Suprapubic skin (tissue), 4 donors: Measurements from ENCODE around the gene XYLT1. TPM values are rescaled to one million over a fixed set of nuclear protein-coding genes. Genes with fewer than 3 reads are reported as not detected.

Source experiments
- DNase-seq, 2 donors: peaks; one replicate each; pipeline ENCODE4 v3.0.0-alpha.2; 2019; ENCODE audit warnings: low spot score in 2 of 2
- H3K27ac ChIP-seq: fragments of 200-600 bp; sonication (generic); one replicate; pipeline ENCODE4 v1.5.1; 2019
- H3K27me3 ChIP-seq: fragments of 200-600 bp; sonication (generic); one replicate; pipeline ENCODE4 v1.5.1; 2019
- H3K36me3 ChIP-seq: fragments of 200-600 bp; sonication (generic); one replicate; pipeline ENCODE4 v1.5.1; 2019
- H3K4me1 ChIP-seq: fragments of 200-600 bp; sonication (generic); one replicate; pipeline ENCODE4 v1.5.1; 2019
- H3K4me3 ChIP-seq: fragments of 200-600 bp; sonication (generic); one replicate; pipeline ENCODE4 v1.5.1; 2019; ENCODE audit warnings: mild to moderate bottlenecking
- H3K9me3 ChIP-seq: fragments of 200-600 bp; sonication (generic); one replicate; pipeline ENCODE4 v1.5.1; 2019
- EP300 ChIP-seq: sonication (generic); formaldehyde crosslinking; IDR thresholded peaks from one replicate; pipeline ENCODE4 v1.6.1; 2017; ENCODE audit warnings: antibody characterized with exemption
- POLR2A ChIP-seq, 2 donors: fragments of 450-650 bp; IDR thresholded peaks; one replicate each; pipeline ENCODE4 v1.6.1; 2017; ENCODE audit warnings: antibody characterized with exemption in 2 of 2, mild to moderate bottlenecking in 2 of 2, moderate library complexity in 2 of 2
- POLR2AphosphoS5 ChIP-seq, 3 donors: sonication (generic); formaldehyde crosslinking; IDR thresholded peaks; one replicate each; pipeline ENCODE4 v1.6.1; 2017; ENCODE audit warnings: antibody characterized with exemption in 3 of 3
- WGBS: methylation state at CpG from one replicate; pipeline ENCODE4 v1.1.5; 2018; 5-methylcytosine and 5-hydroxymethylcytosine counted together
- total RNA-seq, 4 donors: library from RNA; depleted of rRNA; stranded (reverse); fragments of >200 nt; gene quantifications; one replicate each; pipeline ENCODE4 v1.1.0, GENCODE V29; 2016
- TF ChIP-seq, protein P1 (sequence below), 2 donors: fragments of 200-600 bp in 1 of 2; fragments of 450-650 bp in 1 of 2; sonication (generic) in 1 of 2; IDR thresholded peaks; one replicate each; pipeline ENCODE4 v1.5.1; 2016 to 2019; ENCODE audit warnings: antibody characterized with exemption in 2 of 2, mild to moderate bottlenecking in 1 of 2, moderate library complexity in 1 of 2

XYLT1 gene
- total RNA-seq, 4 donors from 2014 or later: 23.5 to 30.6 (median 25.7) TPM

DNA sequence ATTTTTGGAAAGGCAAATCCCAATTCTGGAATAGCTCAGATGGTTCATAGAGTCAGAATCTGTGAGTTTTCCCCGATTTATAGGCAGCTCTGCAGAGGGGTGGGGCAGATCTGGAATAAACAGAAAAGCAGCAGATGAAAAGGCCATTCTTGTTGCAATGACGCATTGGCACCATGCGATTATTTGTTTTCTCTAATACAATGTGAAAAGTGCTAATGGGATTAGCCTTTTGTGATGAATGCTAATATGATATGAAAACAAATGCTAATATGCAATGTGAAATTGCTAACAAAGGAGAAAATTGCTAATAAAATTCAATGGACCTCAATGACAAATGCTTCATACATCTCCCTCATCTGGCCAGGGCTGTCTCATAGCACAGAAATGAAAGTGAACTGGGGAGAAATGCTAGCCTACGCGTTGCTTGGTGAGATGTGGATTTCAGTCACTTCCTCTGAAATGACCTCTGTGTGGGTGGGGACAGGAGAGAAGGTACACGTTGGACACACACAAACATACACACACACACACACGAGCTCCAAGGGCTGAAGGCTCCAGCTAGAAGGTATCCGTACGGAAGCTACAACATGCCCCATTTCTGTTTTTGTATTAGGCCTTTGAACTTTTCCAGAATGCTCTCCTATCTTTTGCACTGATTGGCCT lies 394.5 kb downstream of the XYLT1 start:
- no peak overlapping the region for H3K27ac ChIP-seq
- no peaks in the 10 kb centered on the region for H3K27me3 ChIP-seq
- peaks cover 1% of the 10 kb centered on the region for H3K4me1 ChIP-seq
- no peak for DNase-seq
- TF ChIP-seq POLR2AphosphoS5 (IDR thresholded peaks at IDR 0.05) (no peak), EP300 (no peak), POLR2A (IDR thresholded peaks at IDR 0.05) (no peak)
- TF ChIP-seq, protein P1, sequence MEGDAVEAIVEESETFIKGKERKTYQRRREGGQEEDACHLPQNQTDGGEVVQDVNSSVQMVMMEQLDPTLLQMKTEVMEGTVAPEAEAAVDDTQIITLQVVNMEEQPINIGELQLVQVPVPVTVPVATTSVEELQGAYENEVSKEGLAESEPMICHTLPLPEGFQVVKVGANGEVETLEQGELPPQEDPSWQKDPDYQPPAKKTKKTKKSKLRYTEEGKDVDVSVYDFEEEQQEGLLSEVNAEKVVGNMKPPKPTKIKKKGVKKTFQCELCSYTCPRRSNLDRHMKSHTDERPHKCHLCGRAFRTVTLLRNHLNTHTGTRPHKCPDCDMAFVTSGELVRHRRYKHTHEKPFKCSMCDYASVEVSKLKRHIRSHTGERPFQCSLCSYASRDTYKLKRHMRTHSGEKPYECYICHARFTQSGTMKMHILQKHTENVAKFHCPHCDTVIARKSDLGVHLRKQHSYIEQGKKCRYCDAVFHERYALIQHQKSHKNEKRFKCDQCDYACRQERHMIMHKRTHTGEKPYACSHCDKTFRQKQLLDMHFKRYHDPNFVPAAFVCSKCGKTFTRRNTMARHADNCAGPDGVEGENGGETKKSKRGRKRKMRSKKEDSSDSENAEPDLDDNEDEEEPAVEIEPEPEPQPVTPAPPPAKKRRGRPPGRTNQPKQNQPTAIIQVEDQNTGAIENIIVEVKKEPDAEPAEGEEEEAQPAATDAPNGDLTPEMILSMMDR (IDR thresholded peaks at IDR 0.05): no peak
- no peaks in the 10 kb centered on the region for H3K36me3 ChIP-seq
- no peaks in the 10 kb centered on the region for H3K9me3 ChIP-seq
- no peak overlapping the region for H3K4me3 ChIP-seq
- WGBS: 85% methylated on average over 9 of the region's 9 CpGs

DNA sequence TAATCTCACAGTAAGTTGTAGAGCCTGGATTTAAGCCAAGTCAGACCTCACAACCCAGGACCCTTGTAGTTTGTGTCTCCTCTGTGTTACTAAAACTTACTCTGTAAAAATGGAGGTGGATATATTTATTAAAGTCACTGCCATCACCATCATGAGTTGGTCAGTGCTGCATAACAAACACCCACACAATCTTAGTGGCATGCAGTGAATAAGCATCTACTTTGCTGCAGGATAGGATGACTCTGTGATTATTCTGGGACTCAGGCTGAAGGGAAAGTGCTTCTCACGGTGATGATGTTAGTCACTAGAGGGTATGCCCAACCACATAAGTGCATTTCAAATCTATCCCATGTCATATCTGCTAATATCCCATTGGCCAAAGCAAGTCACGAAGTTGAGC lies 398.7 kb downstream of the XYLT1 start:
- 71% methylated on average over 2 of the region's 2 CpGs for WGBS
- no peaks in the 10 kb centered on the region for H3K36me3 ChIP-seq
- no peaks in the 10 kb centered on the region for H3K27me3 ChIP-seq
- DNase-seq: no peak
- no peak overlapping the region for H3K27ac ChIP-seq
- no peaks in the 10 kb centered on the region for H3K9me3 ChIP-seq
- TF ChIP-seq POLR2AphosphoS5 (IDR thresholded peaks at IDR 0.05) (no peak), EP300 (no peak), POLR2A (IDR thresholded peaks at IDR 0.05) (no peak)
- TF ChIP-seq, protein P1 (IDR thresholded peaks at IDR 0.05): no peak
- H3K4me3 ChIP-seq: no peak overlapping the region
- H3K4me1 ChIP-seq: peaks cover 24% of the 10 kb centered on the region

DNA sequence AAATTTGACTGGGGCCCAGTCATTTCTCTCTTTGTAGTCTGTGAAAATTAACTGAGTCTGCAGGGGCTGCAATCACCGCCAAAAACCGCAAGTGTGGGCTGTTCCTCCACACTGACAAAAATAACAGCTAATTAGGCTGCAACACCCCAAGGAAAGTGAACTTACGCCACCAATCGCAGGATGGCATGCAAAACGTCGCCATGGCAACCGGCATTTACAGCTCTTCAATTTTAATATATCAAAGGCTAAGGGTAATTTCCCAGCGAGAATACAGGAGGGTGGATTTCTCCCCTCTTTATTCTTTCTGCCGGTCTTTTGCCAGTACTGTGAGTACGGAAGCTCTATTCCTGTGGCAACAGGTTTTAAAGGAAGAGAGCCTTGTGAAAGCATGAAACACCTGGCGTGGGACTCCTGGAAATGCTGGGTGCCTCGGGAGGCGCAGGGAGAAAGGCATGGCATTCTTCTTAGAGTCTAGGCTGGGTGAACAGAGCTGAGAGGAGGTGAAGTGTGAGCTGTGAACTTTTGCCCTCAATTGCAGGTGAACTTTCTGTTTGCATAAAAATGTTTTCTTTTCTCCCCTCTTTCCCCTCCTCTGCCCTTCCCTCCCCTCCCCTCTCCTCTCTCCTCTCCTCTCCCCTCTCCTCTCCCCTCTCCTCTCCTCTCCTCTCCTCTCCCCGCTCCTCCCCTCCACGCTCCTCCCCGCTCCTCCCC lies 399.7 kb downstream of the XYLT1 start:
- TF ChIP-seq POLR2A (IDR thresholded peaks at IDR 0.05): no peak
- TF ChIP-seq POLR2AphosphoS5 (IDR thresholded peaks at IDR 0.05): no peak
- TF ChIP-seq, protein P1 (IDR thresholded peaks at IDR 0.05): no peak
- TF ChIP-seq EP300: no peak
- 18% methylated on average over 16 of the region's 16 CpGs for WGBS
- Histone ChIP-seq H3K4me1 (peaks cover 24% of the 10 kb centered on the region), H3K4me3 (peak overlapping the region; percentile 12), H3K27ac (peak overlapping the region; percentile 77), H3K27me3 (no peaks in the 10 kb centered on the region), H3K36me3 (no peaks in the 10 kb centered on the region), H3K9me3 (no peaks in the 10 kb centered on the region)
- no peak for DNase-seq

DNA sequence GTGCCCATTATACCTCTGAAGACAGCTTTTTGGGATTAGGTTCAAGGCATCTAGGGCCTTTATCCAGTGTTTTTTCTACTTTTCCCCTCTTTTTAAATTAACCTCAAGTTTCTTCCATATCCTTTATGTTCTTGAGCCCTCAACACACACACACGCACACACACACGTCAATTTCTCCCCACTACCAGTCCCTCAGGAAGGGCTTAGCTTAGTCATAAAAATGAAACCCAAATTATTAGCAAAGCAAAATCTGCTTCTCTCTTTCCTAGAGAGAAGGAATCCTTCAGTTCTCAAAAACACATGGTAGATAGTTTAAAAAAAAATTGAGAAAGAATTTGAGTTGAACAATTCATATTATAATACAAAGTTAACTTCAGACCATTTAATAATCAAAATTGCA lies 401.1 kb downstream of the XYLT1 start:
- H3K27ac ChIP-seq: no peak overlapping the region
- H3K4me1 ChIP-seq: peaks cover 24% of the 10 kb centered on the region
- no peaks in the 10 kb centered on the region for H3K36me3 ChIP-seq
- no peak for DNase-seq
- no peak for TF ChIP-seq EP300
- no peak for TF ChIP-seq POLR2AphosphoS5 (IDR thresholded peaks at IDR 0.05)
- TF ChIP-seq POLR2A (IDR thresholded peaks at IDR 0.05): no peak
- TF ChIP-seq, protein P1 (IDR thresholded peaks at IDR 0.05): no peak
- no peaks in the 10 kb centered on the region for H3K27me3 ChIP-seq
- H3K4me3 ChIP-seq: no peak overlapping the region
- H3K9me3 ChIP-seq: no peaks in the 10 kb centered on the region
- WGBS: 24% methylated on average over 2 of the region's 2 CpGs

DNA sequence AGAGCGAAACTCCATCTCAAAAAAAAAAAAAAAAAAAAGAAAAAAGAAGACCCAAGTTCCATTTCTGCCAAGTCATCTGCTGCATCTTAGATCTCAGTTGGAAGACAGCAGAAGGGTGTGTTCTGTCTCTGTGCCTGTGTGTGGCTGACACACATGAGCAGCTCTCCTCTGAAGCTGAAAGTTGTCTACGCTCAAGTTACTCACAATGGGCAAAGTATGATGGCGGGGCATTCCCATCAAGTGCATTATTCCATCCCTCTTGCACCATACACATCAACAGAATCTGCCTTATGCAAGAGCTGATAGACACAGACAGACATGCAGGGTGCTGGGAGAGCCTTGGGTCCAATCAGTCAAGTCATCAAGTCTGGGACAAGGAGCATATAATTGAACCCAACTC lies 402.2 kb downstream of the XYLT1 start:
- no peaks in the 10 kb centered on the region for H3K9me3 ChIP-seq
- no peak overlapping the region for H3K4me3 ChIP-seq
- no peak for DNase-seq
- H3K4me1 ChIP-seq: peaks cover 28% of the 10 kb centered on the region
- no peaks in the 10 kb centered on the region for H3K36me3 ChIP-seq
- TF ChIP-seq POLR2A (IDR thresholded peaks at IDR 0.05) (no peak), POLR2AphosphoS5 (IDR thresholded peaks at IDR 0.05) (no peak), EP300 (no peak)
- TF ChIP-seq, protein P1 (IDR thresholded peaks at IDR 0.05): no peak
- 88% methylated on average over 3 of the region's 3 CpGs for WGBS
- H3K27ac ChIP-seq: no peak overlapping the region
- no peaks in the 10 kb centered on the region for H3K27me3 ChIP-seq
